Neural progenitor cell (in vitro differentiated cells): ENCODE data around the gene CNTN2.

Source experiments
- CTCF ChIP-seq: fragments of 200-600 bp; sonication (generic); IDR thresholded peaks from 2 replicates; pipeline ENCODE4 v1.5.1; 2017; ENCODE audit warnings: antibody characterized with exemption, mild to moderate bottlenecking
- EZH2phosphoT487 ChIP-seq: fragments of 200-600 bp; sonication (generic); IDR thresholded peaks from 2 replicates; pipeline ENCODE4 v1.6.1; 2017; ENCODE audit warnings: antibody characterized with exemption

GRCh38 chr1:205003358-205004131 is 39.5 kb upstream of the CNTN2 start:
- TF ChIP-seq CTCF (no peak), EZH2phosphoT487 (peak; percentile 97)
